ENCODE data around the gene LSM7. TPM values are rescaled to one million over a fixed set of nuclear protein-coding genes. Genes with fewer than 3 reads are reported as not detected.

The LSM7 gene
- total and polyA plus RNA-seq, 2 of the 13 experiments (the other 11 are each of a cell fraction or from before 2014, with no cell fraction given), result 140 to 205 TPM

DNA sequence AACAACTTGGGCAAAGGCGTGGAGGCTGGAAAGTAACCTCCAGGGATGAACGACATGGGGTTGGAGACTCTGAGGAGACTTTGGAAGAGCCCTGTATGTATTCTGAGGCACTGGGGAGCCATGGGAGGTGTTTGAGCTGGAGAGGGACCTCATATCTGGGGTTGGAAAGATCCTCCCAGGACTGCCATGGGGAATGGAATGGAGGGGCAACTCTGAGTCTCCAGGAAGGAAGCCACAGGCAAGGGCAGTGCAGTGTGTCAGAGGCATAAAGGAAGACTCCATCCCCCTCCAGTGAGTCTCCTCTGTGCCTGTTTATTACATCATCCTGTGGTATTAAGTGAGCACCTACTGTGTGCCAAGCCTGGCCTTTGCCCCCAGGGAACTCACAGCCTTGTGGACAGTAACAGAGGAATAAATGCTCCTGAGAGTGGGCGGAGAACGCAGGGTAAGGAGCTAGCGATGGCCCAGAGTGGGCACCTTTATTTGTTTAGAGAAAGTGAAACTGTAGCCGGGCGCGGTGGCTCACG lies 54.1 kb downstream of the LSM7 start (continued):
- TF ChIP-seq ZMYM3 (CRISPR knock-in tag; IDR thresholded peaks at IDR 0.05) (peak; percentile 64; the same call in 1 of the 2 replicates), CHD2 (IDR thresholded peaks at IDR 0.05; ENCODE audit: low read depth, low read length) (no peak), SIN3B (IDR thresholded peaks at IDR 0.05; ENCODE audit: low read length) (no peak), HNRNPLL (IDR thresholded peaks at IDR 0.05; ENCODE audit: low read depth, low read length, poor library complexity, severe bottlenecking) (no peak), KDM4B (CRISPR knock-in tag; IDR thresholded peaks at IDR 0.05) (no peak), ZNF672 (CRISPR knock-in tag; IDR thresholded peaks at IDR 0.05) (no peak), RCOR2 (CRISPR knock-in tag; IDR thresholded peaks at IDR 0.05) (no peak), KDM2A (CRISPR knock-in tag; IDR thresholded peaks at IDR 0.05; ENCODE audit: borderline replicate concordance, low read depth) (no peak), ARNT2 (CRISPR knock-in tag; IDR thresholded peaks at IDR 0.05; ENCODE audit: low read depth) (no peak)
- TF ChIP-seq, protein P1, sequence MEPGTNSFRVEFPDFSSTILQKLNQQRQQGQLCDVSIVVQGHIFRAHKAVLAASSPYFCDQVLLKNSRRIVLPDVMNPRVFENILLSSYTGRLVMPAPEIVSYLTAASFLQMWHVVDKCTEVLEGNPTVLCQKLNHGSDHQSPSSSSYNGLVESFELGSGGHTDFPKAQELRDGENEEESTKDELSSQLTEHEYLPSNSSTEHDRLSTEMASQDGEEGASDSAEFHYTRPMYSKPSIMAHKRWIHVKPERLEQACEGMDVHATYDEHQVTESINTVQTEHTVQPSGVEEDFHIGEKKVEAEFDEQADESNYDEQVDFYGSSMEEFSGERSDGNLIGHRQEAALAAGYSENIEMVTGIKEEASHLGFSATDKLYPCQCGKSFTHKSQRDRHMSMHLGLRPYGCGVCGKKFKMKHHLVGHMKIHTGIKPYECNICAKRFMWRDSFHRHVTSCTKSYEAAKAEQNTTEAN (CRISPR knock-in tag; conservative IDR thresholded peaks at IDR 0.05), result no peak

DNA sequence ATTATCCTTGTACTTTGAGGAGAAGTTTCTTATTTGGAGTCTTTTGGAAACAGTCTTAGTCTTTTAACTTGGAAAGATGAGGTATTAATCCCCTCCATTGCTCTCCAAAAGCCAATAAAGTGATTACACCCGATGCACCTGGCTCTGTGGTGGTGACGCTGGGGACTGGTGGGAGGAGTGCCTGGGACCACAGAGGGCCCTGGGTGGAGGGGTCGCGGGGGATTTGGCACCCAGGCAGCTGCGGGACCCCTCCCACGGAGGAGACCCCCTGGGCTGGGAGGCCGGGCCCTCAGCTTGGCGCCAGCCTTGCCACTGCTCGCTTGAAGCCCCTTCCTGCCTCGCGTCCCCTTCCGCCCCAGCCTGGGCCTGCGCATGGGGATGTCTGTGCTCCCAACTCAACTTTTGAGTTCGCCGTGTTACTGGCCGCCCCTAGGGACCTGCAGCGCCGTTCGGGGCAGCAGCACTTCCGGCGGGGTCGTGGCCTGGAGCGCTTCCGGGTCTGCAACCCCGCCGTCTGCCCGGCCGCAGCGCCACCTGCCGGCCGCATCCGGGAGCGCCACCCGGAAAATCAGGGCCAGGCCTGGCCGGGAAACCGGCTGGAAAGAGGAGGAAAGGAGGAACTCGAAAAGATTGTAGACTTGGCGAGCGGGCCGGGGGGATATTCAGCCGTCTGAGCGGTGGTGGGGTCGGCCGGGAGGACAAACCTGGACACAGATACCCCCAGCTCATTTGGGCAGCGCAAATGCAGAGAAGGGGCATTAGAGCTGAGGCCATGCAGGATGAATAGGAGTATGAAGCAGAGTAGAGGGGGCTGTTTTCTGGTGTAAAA lies 54.8 kb downstream of the LSM7 start:
- POLR2A ChIA-PET, result interaction anchor here (1.3 to 1.7 kb wide), 3 partner anchors 10 to 122 kb away, joined by 3 to 7 read pairs (median 4); partner anchors contain the start of gene AP3D1
- peaks cover 4 to 17% of the 10 kb centered on the region in 2 experiments; a peak in 4 of 5 replicates for H3K36me3 ChIP-seq (replicated peaks in 1 of 2; ENCODE audit: control insufficient read depth in 1 of 2, insufficient read depth in 2 of 2, low read length in 2 of 2)
- intact Hi-C loops (cut with micrococcal nuclease; ENCODE audit: unreplicated experiment), result loop anchor here (5.0 kb wide), 1 partner anchor 36 kb away; the partner anchor contains the start of genes PLEKHJ1 and SF3A2
- in situ Hi-C loops (cut with HindIII; ENCODE audit: extremely low pct_ligation_motif_present, low pct_unique_long_range_greater_than_20kb), result no loop called here
- H3K27ac ChIP-seq (ENCODE audit: extremely low read length, insufficient read depth, low read length), result peak overlapping the region; percentile 31
- BruUV-seq (replicated peaks), result no TSS peak
- H3K4me1 ChIP-seq (ENCODE audit: insufficient read depth, low read length), result peaks cover 36% of the 10 kb centered on the region
- H3K79me2 ChIP-seq (ENCODE audit: insufficient read depth, low read length), result peaks cover 36% of the 10 kb centered on the region
- FAIRE-seq, result no peak
- H3K9me3 ChIP-seq (ENCODE audit: low read length), result no peaks in the 10 kb centered on the region
- no peak overlapping the region for H3K9ac ChIP-seq (ENCODE audit: insufficient read depth, low read depth, low read length)
- peaks cover 58% of the 10 kb centered on the region for H4K20me1 ChIP-seq (ENCODE audit: insufficient read depth, low read length)
- peak; percentile 64 for DNase-seq (ENCODE audit: low spot score)
- CTCF ChIA-PET (ENCODE audit: low intra/inter-chr PET ratio, low total read pairs), result interaction anchor here (1.1 to 1.7 kb wide), 4 partner anchors 19 to 118 kb away, joined by 3 to 17 read pairs (median 8); partner anchors contain the start of genes PLEKHJ1 and SF3A2
- peak overlapping the region in 2 of 3 experiments; percentile 35 to 56; a peak in 3 of 6 replicates for H3K4me3 ChIP-seq (replicated peaks in 1 of 3; ENCODE audit: insufficient read depth in 1 of 3, low read depth in 2 of 3, low read length in 3 of 3)
- WGBS (ENCODE audit: low lambda C conversion rate), result 8% methylated on average over 34 of the region's 45 CpGs
- peak; percentile 55 for ATAC-seq
- peak overlapping the region; percentile 63 for H3K4me2 ChIP-seq (ENCODE audit: low read depth, low read length)
- no peak overlapping the region for H2AFZ ChIP-seq (ENCODE audit: low read length)
- H3K27me3 ChIP-seq (ENCODE audit: control insufficient read depth in 1 of 2, insufficient read depth in 2 of 2, low read length in 2 of 2), result no peaks in the 10 kb centered on the region; a peak in 1 of 5 replicates
- TF ChIP-seq MIXL1 (CRISPR knock-in tag; IDR thresholded peaks at IDR 0.05) (no peak), ZNF766 (CRISPR knock-in tag; IDR thresholded peaks at IDR 0.05; ENCODE audit: borderline replicate concordance) (no peak), ZNF501 (CRISPR knock-in tag; IDR thresholded peaks at IDR 0.05) (peak; percentile 91), ARNT2 (CRISPR knock-in tag; IDR thresholded peaks at IDR 0.05; ENCODE audit: low read depth) (peak; percentile 81), ZNF775 (CRISPR knock-in tag; IDR thresholded peaks at IDR 0.05; ENCODE audit: borderline replicate concordance) (no peak), MIER3 (CRISPR knock-in tag; IDR thresholded peaks at IDR 0.05; ENCODE audit: borderline replicate concordance) (peak; percentile 57; the same call in 1 of the 2 replicates), E2F1 (CRISPR knock-in tag; IDR thresholded peaks at IDR 0.05) (0 out of 2 replicates have a peak, but pooled peaks have one; percentile 62)
- TF ChIP-seq, protein P2, sequence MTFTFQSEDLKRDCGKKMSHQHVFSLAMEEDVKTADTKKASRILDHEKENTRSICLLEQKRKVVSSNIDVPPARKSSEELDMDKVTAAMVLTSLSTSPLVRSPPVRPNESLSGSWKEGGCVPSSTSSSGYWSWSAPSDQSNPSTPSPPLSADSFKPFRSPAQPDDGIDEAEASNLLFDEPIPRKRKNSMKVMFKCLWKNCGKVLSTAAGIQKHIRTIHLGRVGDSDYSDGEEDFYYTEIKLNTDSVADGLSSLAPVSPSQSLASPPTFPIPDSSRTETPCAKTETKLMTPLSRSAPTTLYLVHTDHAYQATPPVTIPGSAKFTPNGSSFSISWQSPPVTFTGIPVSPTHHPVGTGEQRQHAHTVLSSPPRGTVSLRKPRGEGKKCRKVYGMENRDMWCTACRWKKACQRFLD (CRISPR knock-in tag; IDR thresholded peaks at IDR 0.05; ENCODE audit: borderline replicate concordance), result no peak
- TF ChIP-seq, protein P3, sequence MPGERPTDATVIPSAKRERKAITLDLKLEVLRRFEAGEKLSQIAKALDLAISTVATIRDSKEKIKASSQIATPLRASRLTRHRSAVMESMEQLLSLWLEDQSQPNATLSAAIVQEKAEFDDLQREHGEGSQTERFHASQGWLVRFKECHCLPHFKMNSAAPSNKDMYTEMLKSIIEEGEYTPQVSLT (CRISPR knock-in tag; IDR thresholded peaks at IDR 0.05; ENCODE audit: borderline replicate concordance, low read depth), result no peak

Measured in HepG2 (cell line).